Gastroesophageal sphincter (tissue), 3 donors: ENCODE results near the gene ATF4.

Experiments used
- POLR2A ChIP-seq, 2 donors: fragments of 450-650 bp; IDR thresholded peaks; one replicate each; pipeline ENCODE4 v1.6.1; 2017; ENCODE audit warnings: antibody characterized with exemption in 2 of 2, mild to moderate bottlenecking in 2 of 2, moderate library complexity in 1 of 2
- POLR2AphosphoS5 ChIP-seq: sonication (generic); formaldehyde crosslinking; IDR thresholded peaks from one replicate; pipeline ENCODE4 v1.6.1; 2017; ENCODE audit warnings: antibody characterized with exemption
- TF ChIP-seq, protein P1 (sequence below), 4 experiments: fragments of 200-600 bp in 2 of 4; fragments of 450-650 bp in 2 of 4; sonication (generic) in 1 of 4; IDR thresholded peaks; one replicate each; pipeline ENCODE4 v1.5.1; 2017 to 2019; ENCODE audit warnings: antibody characterized with exemption in 4 of 4, mild to moderate bottlenecking in 2 of 4, moderate library complexity in 2 of 4

DNA sequence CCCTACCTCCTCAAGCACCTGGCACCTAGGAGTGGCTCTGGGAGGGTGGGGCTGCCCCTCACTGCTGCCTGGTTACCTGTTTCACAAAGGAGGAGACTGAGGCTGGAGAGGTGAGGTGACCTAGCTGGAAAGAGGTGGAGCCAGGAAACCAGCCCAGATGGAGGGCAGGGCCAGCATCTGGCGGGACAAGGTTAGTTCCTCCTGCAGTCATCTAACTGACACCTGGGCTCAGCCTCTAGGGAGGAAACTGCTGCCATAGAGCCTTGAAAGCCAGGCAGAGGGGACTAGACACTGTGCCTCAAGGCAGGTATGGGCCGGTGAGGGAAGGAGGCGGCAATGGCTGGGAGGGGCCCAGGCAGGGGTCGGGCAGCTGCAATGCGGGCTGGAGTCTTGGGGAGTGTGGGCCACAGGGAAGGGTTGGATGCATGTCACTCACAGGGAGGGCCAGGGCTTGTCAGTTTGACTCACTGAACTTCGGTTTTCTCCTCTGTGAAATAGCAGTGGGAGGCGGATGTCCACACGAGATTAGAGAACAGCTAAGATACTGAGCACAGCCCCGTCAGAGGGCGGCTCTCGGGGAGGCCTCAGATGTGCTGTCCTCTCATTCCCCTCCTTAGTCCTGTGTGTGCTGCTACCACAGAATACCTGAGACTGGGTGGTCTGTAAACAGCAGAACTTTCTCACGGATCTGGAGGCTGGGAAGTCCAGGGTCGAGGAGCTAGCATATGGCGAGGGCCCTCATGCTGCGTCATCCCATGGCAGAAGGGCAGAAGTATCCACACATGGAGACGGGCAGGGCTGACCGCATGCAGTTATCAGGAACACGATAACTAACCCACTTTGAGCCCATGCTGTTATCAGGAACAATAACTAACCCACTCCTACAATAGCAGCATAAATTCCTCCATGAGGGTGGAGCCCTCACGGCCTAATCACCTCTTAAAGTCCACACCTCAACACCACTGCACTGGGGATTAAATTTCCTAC lies 47.5 kb upstream of the ATF4 start:
- TF ChIP-seq POLR2A (IDR thresholded peaks at IDR 0.05) (no peak), POLR2AphosphoS5 (no peak)
- TF ChIP-seq, protein P1, sequence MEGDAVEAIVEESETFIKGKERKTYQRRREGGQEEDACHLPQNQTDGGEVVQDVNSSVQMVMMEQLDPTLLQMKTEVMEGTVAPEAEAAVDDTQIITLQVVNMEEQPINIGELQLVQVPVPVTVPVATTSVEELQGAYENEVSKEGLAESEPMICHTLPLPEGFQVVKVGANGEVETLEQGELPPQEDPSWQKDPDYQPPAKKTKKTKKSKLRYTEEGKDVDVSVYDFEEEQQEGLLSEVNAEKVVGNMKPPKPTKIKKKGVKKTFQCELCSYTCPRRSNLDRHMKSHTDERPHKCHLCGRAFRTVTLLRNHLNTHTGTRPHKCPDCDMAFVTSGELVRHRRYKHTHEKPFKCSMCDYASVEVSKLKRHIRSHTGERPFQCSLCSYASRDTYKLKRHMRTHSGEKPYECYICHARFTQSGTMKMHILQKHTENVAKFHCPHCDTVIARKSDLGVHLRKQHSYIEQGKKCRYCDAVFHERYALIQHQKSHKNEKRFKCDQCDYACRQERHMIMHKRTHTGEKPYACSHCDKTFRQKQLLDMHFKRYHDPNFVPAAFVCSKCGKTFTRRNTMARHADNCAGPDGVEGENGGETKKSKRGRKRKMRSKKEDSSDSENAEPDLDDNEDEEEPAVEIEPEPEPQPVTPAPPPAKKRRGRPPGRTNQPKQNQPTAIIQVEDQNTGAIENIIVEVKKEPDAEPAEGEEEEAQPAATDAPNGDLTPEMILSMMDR (IDR thresholded peaks at IDR 0.05), result no peak
